Measurements from ENCODE around the gene IL17RC.
"Not testable (repeated sequence)": the region's sequence is repeated elsewhere in the genome, so short reads cannot be mapped to it uniquely, and the experiment has no call there.

Gene IL17RC

GRCh38 chr3:9888540-9888939 is 28.4 kb upstream of the IL17RC start:
- DNase-seq (ENCODE audit: low spot score) = no peak
- TF ChIP-seq CTCF (IDR thresholded peaks at IDR 0.05; ENCODE audit: extremely low read depth, missing control alignments) = no peak

GRCh38 chr3:9889405-9889804 is 27.5 kb upstream of the IL17RC start:
- DNase-seq (ENCODE audit: low spot score) = no peak
- no peak for TF ChIP-seq CTCF (IDR thresholded peaks at IDR 0.05; ENCODE audit: extremely low read depth, missing control alignments)

DNA sequence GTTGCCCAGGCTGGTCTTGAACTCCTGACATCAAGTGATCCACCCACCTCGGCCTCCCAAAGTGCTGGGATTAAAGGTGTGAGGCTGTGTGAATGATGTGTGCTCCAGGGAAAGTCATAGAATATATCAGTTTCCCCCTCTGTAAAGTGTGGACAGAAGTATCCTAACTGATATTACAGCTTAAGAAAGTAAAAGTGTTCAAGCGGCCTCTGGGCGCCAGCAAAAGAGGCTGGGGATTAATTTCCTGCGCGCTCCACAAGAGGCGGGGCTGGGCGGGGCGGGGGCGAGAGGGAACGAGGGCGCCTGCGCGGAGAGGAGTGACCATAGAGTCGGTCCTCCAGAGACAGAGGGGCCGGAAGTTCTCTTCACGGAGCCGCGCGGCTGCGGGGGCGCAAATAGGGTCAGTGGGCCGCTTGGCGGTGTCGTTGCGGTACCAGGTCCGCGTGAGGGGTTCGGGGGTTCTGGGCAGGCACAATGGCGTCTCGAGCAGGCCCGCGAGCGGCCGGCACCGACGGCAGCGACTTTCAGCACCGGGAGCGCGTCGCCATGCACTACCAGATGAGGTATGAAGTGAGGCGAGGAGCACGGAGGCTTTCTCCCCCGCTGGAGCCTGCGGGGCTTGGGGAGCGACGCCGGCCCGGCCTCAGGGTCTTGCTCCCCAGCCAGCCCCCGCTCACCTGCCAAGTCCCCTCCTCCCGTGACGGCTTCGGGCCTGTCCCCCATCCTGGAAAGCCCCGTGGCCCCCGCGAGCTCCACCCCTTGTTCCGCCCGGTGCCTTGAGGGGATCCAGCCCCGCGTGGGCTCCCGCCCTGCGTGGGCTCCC is 26.4 kb upstream of the IL17RC start, which contains the start of gene JAGN1:
TSS of gene JAGN1 (plus strand) at position 362 of the 823 bp plus-strand sequence. CDS start at position 475, 113 bp downstream.
- DNase-seq (ENCODE audit: low spot score) = peak; percentile 95
- no peak for TF ChIP-seq CTCF (IDR thresholded peaks at IDR 0.05; ENCODE audit: extremely low read depth, missing control alignments)

GRCh38 chr3:9891072-9891622 is 25.8 kb upstream of the IL17RC start:
- no peak for DNase-seq (ENCODE audit: low spot score)

DNA sequence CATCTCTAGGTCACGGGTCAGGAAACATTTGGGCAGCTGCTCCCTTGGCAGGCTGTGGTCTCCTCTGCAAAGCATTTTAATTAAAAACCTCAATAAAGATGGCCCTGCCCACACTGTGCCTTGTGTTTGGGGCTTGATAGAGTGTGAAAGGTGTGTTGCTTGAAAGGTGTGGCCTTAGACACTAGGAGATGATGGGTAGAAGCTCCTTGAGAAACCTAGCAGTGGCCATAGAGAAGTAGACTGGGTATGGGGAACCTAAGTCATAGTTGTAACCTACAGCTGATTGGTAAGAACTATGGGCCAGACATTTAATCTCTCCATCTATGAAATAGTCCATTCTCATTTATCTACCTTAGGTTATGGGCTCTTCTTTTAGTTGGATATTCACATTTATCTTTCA is 23.2 kb upstream of the IL17RC start:
- TF ChIP-seq CTCF (IDR thresholded peaks at IDR 0.05; ENCODE audit: extremely low read depth, missing control alignments) = no peak
- no peak for DNase-seq (ENCODE audit: low spot score)

More at GRCh38 chr3:9891072-9891622, 25.8 kb upstream of the IL17RC start:
- TF ChIP-seq CTCF (IDR thresholded peaks at IDR 0.05; ENCODE audit: extremely low read depth, missing control alignments) = no peak

GRCh38 chr3:9895715-9896114 is 21.2 kb upstream of the IL17RC start:
- not testable (repeated sequence) for DNase-seq (ENCODE audit: low spot score)

DNA sequence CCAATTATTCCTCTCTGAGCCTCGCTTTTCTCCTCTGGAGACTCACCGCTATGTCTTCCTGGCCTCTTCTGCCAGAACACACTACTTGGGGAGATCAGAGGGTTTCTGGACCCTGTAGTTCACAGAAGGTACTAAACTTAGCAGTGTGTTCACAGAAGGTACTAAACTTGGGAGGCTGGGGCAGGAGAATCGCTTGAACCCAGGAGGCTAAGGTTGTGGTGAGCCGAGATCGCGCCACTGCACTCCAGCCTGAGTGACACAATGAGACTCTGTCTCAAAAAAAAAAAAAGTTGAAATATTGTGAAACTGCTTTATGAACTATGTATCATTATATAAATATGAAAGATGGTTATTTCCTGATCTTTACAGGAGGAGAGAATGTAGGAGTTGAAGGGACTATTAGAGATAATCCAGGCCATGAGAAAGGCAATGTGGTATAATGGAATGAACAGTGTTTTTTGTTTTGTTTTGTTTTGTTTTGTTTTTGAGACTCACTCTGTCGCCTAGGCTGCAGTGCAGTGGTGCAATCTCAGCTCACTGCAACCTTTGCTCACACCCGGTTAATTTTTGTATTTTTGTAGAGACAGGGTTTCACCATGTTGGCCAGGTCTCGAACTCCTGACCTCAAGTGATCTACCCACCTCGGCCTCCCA is 20.0 kb upstream of the IL17RC start:
- not testable (repeated sequence) for DNase-seq (ENCODE audit: low spot score)
